Brain pericyte (primary cell): ENCODE data around the gene FAF1.

Source experiments
- DNase-seq: peaks from one replicate; pipeline ENCODE4 v3.0.0-alpha.2; 2012; ENCODE audit warnings: low read depth, low spot score

Gene FAF1

DNA sequence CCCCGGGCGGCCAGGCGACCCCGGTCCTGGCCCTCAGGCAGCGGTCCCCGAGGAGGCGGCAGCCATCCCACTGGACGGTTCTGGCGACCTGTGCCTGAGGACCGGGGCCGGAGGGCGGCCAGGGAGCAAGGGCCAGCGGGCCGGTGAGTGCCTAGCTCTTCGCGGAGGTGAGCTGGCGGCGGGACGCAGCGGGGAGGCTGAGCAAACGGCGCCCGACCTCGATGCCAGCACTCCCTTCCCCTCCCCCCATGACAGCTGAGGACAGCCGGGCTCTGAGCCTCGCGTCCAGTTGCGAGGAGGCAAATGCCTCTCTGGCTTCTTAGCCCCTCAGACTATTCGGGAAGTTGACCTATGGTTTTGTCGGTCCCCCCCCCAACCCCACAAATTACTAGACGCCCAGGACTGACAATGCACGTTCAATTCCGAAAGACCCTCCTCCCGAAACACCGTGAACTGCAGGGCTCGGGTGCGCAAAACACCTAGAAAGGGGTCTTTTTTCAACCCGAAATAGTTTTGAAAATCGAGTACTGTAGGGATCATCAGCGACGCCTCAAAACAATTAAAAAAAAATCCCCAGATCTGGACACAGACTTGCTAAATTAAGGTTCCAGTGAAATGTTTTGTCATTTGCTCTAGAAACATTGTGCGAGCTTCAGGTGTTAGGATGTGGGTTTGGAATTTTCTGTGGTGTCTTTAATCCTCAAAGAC lies 18.2 kb upstream of the FAF1 start:
- DNase-seq = no peak

GRCh38 chr1:50977575-50978143 lies 17.6 kb upstream of the FAF1 start:
- no peak for DNase-seq

- DNase-seq = no peak
Observed at GRCh38 chr1:50976890-50977574, 17.0 kb upstream of the FAF1 start.

DNA sequence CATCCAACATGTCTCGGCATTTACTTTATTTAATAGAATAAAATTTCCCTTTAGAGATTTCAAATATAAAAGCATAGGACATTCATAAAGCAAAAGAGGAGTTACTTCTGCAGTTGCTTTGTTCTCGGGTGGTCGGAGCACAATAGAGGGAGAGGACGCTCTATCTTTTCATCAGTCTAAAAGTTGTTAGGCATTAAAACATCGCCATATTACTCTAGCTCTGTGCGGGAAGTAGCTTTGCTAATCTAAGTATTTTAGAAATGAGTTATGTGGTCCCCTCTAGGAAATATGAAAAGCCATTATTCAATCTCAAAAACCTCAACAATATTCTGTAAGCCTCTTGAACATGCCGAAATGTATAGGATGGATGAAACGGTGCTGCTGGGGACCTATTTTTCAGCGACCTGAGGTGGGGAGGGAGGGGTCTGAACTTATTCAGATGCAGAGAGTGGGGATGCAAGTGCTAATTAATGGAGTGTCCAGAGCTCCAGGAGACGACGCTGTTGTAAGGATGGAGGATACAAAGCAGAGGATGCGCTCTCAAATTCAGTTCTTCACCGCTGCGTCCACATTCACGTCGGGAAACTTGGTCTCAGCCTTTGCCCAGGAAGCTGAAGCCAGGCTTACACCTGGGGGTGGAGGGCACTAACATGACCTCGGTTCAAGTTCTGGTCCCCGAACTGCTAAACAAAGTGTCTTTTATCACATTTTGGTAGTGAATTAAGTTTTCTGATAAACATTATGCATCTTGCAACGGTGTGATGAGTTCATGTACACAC lies 16.2 kb upstream of the FAF1 start:
- no peak for DNase-seq

DNA sequence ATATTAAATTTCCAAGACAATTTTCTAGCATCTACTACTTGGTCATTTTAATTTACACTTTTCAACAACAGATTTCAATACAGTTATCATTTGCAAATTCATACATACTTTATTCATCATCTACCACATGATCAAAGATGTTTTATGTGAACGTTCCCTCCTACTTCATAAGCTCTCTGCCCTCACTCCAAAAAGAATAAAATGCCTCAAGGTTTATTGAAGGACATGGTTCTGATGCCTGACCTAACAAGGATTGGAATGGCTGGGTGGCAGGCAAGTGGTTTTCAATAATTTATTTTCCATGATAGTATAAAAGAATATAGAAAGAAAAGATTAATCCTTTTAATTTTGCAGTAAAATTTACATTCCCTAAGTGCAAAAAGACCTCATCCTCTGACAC lies 15.4 kb upstream of the FAF1 start:
- DNase-seq = no peak

- DNase-seq = no peak
Observed at GRCh38 chr1:50974618-50974935, 14.5 kb upstream of the FAF1 start.

GRCh38 chr1:50973875-50974617 lies 14.0 kb upstream of the FAF1 start:
- no peak for DNase-seq

GRCh38 chr1:50973255-50973654 lies 13.2 kb upstream of the FAF1 start:
- DNase-seq = no peak

DNA sequence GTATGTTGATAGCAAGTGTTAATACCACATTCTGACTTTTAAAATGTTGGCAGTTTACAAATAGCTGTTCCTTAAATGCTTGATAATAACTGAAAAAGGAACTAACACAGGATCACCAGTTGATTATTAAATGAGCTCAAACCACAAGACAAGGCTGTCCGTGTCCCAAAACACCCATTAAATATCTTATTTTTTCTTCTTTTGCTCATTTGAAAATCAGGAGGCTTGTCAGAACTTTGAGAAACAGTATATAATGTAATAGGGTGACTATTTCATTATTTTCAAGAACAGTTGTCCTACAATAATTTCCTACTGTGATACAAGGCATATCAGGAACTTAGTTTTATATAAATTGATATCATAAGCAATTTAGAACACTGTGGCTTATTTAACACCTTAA lies 12.7 kb upstream of the FAF1 start:
- DNase-seq = no peak

- no peak for DNase-seq
Observed at GRCh38 chr1:50971748-50972305, 11.8 kb upstream of the FAF1 start.

DNA sequence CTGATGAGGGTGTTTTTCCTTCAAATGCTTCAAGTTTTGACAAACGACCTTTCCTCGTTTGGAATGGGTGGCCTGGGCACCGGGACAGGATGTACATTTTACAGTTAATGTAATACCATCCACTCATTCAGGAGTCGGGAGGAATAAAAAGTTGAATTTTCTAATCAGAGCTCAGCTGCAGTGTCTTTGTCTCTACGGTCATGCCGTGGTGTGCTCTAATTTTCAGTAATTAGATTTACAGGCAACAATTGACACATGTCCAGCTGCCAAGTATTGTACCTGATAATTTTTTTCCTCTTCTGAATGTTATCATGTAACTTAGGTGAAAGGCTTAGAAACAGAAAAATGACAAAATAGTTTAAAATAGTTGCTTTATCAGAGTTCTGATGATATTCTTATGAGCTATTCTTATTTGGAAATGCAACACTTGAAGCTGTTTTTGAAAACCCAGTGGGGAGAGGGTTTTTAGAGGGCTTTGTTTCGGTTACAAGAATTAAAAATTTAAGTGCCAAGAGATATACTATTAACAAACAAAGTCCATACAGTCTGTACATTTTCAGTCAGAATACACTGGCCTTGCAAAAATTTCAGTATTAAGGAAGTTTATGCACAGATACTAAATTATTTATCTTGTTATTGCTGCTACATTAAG lies 11.0 kb upstream of the FAF1 start:
- DNase-seq = no peak

DNA sequence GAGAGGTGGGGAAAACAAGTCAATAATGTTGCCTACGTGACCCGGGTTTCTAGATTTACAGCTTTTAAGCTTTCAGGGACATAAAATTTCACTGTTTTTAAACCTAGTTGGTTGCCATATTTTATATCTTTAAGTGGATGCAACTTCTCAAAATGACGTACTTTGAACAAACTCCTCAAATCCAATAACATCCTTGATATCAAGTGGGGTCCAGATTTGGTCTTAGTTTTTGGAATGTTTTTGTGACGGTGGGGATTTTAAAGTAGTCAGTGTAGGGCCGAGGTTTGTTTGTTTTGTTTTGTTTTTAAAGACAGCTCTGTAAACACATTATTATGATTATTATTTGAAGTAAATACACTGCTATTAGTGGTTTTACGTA lies 10.4 kb upstream of the FAF1 start:
- no peak for DNase-seq

GRCh38 chr1:50969611-50970508 lies 9.8 kb upstream of the FAF1 start, which contains the start of gene CDKN2C:
CDKN2C (plus strand) TSS chr1:50970245; CDS start chr1:50970369, 124 bp downstream.
- no peak for DNase-seq

DNA sequence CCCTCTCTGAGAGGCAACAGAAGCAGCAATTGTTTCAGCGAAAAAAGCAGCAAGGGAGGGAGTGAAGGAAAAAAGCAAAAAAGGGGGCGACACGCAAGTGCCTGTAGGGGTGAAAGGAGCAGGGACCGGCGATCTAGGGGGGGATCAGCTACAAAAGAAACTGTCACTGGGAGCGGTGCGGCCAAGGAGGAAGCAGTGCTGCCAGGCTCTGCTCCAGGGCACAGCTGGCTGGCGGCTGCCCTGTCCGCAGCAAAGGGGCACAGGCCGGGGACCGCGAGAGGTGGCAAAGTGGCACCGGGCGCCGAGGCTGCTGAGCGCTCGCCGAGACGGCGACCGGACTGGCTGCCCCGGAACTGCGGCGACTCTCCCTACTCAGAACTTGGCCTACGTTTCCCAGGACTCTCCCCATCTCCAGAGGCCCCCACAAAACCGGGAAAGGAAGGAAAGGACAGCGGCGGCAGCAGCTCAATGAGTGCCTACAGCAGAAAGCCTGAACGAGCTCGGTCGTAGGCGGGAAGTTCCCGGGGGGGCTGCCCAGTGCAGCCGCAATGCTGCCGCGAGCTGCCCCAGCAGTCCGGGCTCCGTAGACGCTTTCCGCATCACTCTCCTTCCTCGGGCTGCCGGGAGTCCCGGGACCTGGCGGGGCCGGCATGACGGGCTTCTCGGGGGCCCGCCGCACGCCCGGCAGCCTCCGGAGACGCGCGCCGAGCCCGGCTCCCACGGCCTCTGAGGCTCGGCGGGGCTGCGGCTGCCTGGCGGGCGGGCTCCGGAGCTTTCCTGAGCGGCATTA lies 8.9 kb upstream of the FAF1 start:
- no peak for DNase-seq

DNA sequence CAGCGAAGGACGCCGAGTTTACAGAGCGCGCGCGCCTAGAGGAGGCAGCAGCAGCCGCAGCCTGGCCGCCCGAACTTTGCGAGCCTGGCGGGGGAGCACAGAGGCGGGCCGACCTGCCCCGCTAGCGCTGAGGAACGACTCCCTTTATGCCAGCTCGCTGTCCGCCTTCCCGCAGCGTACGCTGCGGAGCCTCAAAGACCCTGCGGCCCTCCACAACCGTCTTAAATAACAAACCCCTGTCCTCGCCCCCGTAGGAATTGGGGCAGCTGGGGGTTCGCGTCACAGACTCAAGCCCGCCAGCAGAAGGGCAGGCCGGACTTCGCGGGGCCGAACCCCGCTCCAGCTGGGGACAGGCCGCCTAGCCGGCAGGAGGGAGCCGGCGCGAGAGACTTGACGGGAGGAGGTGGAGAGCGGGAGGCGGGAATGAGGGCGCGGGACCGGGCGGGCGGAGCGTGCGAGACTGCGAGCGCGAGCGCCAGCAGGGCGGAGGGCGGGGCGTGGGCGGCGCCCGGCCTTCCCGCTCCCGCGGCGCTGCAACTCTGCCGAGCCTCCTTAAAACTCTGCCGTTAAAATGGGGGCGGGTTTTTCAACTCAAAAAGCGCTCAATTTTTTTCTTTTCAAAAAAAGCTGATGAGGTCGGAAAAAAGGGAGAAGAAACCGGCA lies 8.2 kb upstream of the FAF1 start:
- peak; percentile 71 for DNase-seq

GRCh38 chr1:50967416-50968157 lies 7.5 kb upstream of the FAF1 start:
- no peak for DNase-seq

- no peak for DNase-seq
Observed at GRCh38 chr1:50966991-50967390, 6.9 kb upstream of the FAF1 start.

GRCh38 chr1:50964863-50965262 lies 4.8 kb upstream of the FAF1 start:
- DNase-seq = no peak
